H9 (cell line): Measurements from ENCODE around the gene MAGEC2. TPM values are rescaled to one million over a fixed set of nuclear protein-coding genes. Genes with fewer than 3 reads are reported as not detected.

Experiments used
- DNase-seq: peaks from one replicate; pipeline ENCODE4 v3.0.0-alpha.2; 2017
- H2AFZ ChIP-seq: one replicate; pipeline ENCODE4 v1.6.1; 2013; ENCODE audit warnings: mild to moderate bottlenecking, low read length, control low read depth, moderate library complexity
- H2AK5ac ChIP-seq: 2 replicates; pipeline ENCODE4 v1.6.1; 2013; ENCODE audit warnings: low read length, control low read depth, mixed read lengths; ENCODE audit not compliant: insufficient read length
- H2BK120ac ChIP-seq: one replicate; pipeline ENCODE4 v1.6.1; 2013; ENCODE audit warnings: low read depth, mild to moderate bottlenecking, low read length, control low read depth, inconsistent platforms; ENCODE audit not compliant: poor library complexity, severe bottlenecking
- H2BK12ac ChIP-seq: 2 replicates; pipeline ENCODE4 v1.6.1; 2013; ENCODE audit warnings: low read length, control low read depth, mixed read lengths, low read depth; ENCODE audit not compliant: insufficient read length
- H2BK15ac ChIP-seq: 2 replicates; pipeline ENCODE4 v1.6.1; 2013; ENCODE audit warnings: low read depth, low read length, control low read depth
- H2BK20ac ChIP-seq: one replicate; pipeline ENCODE4 v1.6.1; 2013; ENCODE audit warnings: low read depth, mild to moderate bottlenecking, low read length, control low read depth, inconsistent platforms; ENCODE audit not compliant: poor library complexity, severe bottlenecking
- H2BK5ac ChIP-seq: 2 replicates; pipeline ENCODE4 v1.6.1; 2013; ENCODE audit warnings: low read length, control low read depth, mixed read lengths; ENCODE audit not compliant: insufficient read length
- H3K14ac ChIP-seq: 2 replicates; pipeline ENCODE4 v1.6.1; 2013; ENCODE audit warnings: low read length, control low read depth; ENCODE audit not compliant: insufficient read depth
- H3K18ac ChIP-seq: 2 replicates; pipeline ENCODE4 v1.6.1; 2013; ENCODE audit warnings: low read depth, mild to moderate bottlenecking, mixed read lengths, low read length, control low read depth; ENCODE audit not compliant: insufficient read length
- H3K23ac ChIP-seq: 2 replicates; pipeline ENCODE4 v1.6.1; 2013; ENCODE audit warnings: low read length, control low read depth, mixed read lengths, low read depth; ENCODE audit not compliant: insufficient read length
- H3K23me2 ChIP-seq: 2 replicates; pipeline ENCODE4 v1.6.1; 2013; ENCODE audit warnings: low read depth, mild to moderate bottlenecking, mixed read lengths, low read length, control low read depth; ENCODE audit not compliant: insufficient read length, poor library complexity, severe bottlenecking
- H3K27ac ChIP-seq: 2 replicates; pipeline ENCODE4 v1.5.1; 2013; ENCODE audit warnings: low read length, control low read depth, mixed read lengths, low read depth; ENCODE audit not compliant: insufficient read length
- H3K27me3 ChIP-seq: 2 replicates; pipeline ENCODE4 v1.6.1; 2013; ENCODE audit warnings: low read length, control low read depth, inconsistent platforms; ENCODE audit not compliant: insufficient read depth
- H3K4ac ChIP-seq: 2 replicates; pipeline ENCODE4 v1.6.1; 2013; ENCODE audit warnings: low read depth, mild to moderate bottlenecking, control low read depth, inconsistent platforms, low read length, moderate library complexity
- H3K4me1 ChIP-seq: 2 replicates; pipeline ENCODE4 v1.6.1; 2013; ENCODE audit warnings: low read length, control low read depth, inconsistent platforms; ENCODE audit not compliant: insufficient read depth
- H3K4me2 ChIP-seq: 2 replicates; pipeline ENCODE4 v1.6.1; 2013; ENCODE audit warnings: low read length, control low read depth, mixed read lengths; ENCODE audit not compliant: insufficient read length, insufficient read depth
- H3K56ac ChIP-seq: 2 replicates; pipeline ENCODE4 v1.6.1; 2013; ENCODE audit warnings: low read depth, mild to moderate bottlenecking, mixed read lengths, low read length, control low read depth; ENCODE audit not compliant: insufficient read length
- H3K79me1 ChIP-seq: 2 replicates; pipeline ENCODE4 v1.6.1; 2013; ENCODE audit warnings: low read depth, mild to moderate bottlenecking, moderate library complexity, low read length, control low read depth, inconsistent platforms; ENCODE audit not compliant: insufficient read depth, poor library complexity, severe bottlenecking
- H3K79me2 ChIP-seq: 2 replicates; pipeline ENCODE4 v1.6.1; 2013; ENCODE audit warnings: low read length, control low read depth, inconsistent platforms; ENCODE audit not compliant: insufficient read depth
- H3K9ac ChIP-seq: 2 replicates; pipeline ENCODE4 v1.6.1; 2013; ENCODE audit warnings: low read length, control low read depth, mixed read lengths; ENCODE audit not compliant: insufficient read length; ENCODE audit errors: extremely low read depth
- H3K9me3 ChIP-seq: one replicate; pipeline ENCODE4 v1.6.1; 2013; ENCODE audit warnings: low read depth, low read length, inconsistent platforms; ENCODE audit not compliant: control insufficient read depth
- H3T11ph ChIP-seq: one replicate; pipeline ENCODE4 v1.6.1; 2013; ENCODE audit warnings: mild to moderate bottlenecking, low read length, control low read depth, inconsistent platforms
- H4K20me1 ChIP-seq: one replicate; pipeline ENCODE4 v1.6.1; 2013; ENCODE audit not compliant: control insufficient read depth, insufficient read length, insufficient read depth
- H4K5ac ChIP-seq: 2 replicates; pipeline ENCODE4 v1.6.1; 2013; ENCODE audit warnings: low read depth, mild to moderate bottlenecking, mixed read lengths, low read length, control low read depth; ENCODE audit not compliant: insufficient read length
- H4K8ac ChIP-seq: replicated peaks from 2 replicates; pipeline ENCODE4 v1.6.1; 2013; ENCODE audit warnings: low read length, control low read depth, mixed read lengths, low read depth; ENCODE audit not compliant: insufficient read length
- H4K91ac ChIP-seq: 2 replicates; pipeline ENCODE4 v1.6.1; 2013; ENCODE audit warnings: low read depth, mild to moderate bottlenecking, moderate library complexity, mixed read lengths, low read length, control low read depth; ENCODE audit not compliant: insufficient read length
- H3K27ac Mint-ChIP-seq, 3 experiments: 2 replicates in 2 of 3; 3 replicates in 1 of 3; pipeline ENCODE4 v1.8.0; 2020 to 2021; ENCODE audit warnings: mixed read lengths in 3 of 3, mild to moderate bottlenecking in 1 of 3, moderate library complexity in 1 of 3
- H3K27me3 Mint-ChIP-seq: 2 replicates; pipeline ENCODE4 v1.8.0; 2021; ENCODE audit warnings: low read depth, mild to moderate bottlenecking, moderate library complexity, mixed read lengths
- H3K36me3 Mint-ChIP-seq, 3 experiments: 2 replicates in 2 of 3; 3 replicates in 1 of 3; pipeline ENCODE4 v1.8.0; 2020 to 2021; ENCODE audit warnings: low read depth in 3 of 3, mixed read lengths in 3 of 3; ENCODE audit not compliant: insufficient read depth in 1 of 3
- H3K4me1 Mint-ChIP-seq, 2 experiments: 2 replicates each; pipeline ENCODE4 v1.8.0; 2020; ENCODE audit warnings: mixed read lengths in 2 of 2
- H3K4me3 Mint-ChIP-seq, 2 experiments: 2 replicates in 1 of 2; 3 replicates in 1 of 2; pipeline ENCODE4 v1.8.0; 2020 to 2021; ENCODE audit warnings: mild to moderate bottlenecking in 2 of 2, mixed read lengths in 2 of 2, moderate library complexity in 1 of 2
- H3K9me3 Mint-ChIP-seq, 2 experiments: 2 replicates in 1 of 2; 3 replicates in 1 of 2; pipeline ENCODE4 v1.8.0; 2020; ENCODE audit warnings: mild to moderate bottlenecking in 2 of 2, mixed read lengths in 2 of 2, moderate library complexity in 1 of 2
- CTCF ChIP-seq: fragments of 200-600 bp; sonication (generic); conservative IDR thresholded peaks from 3 replicates; pipeline ENCODE4 v1.8.0; 2021; ENCODE audit warnings: antibody characterized with exemption, mild to moderate bottlenecking
- WGBS: extraction: QIAGEN DNeasy Blood & Tissue Kit; methylation state at CpG from one replicate; pipeline ENCODE4 v1.1.7; 2013; ENCODE audit warnings: missing lambda C conversion rate, low lambda C conversion rate, mixed read lengths; ENCODE audit not compliant: insufficient read length; ENCODE audit errors: extremely low coverage; 5-methylcytosine and 5-hydroxymethylcytosine counted together
- total RNA-seq: library from RNA; stranded (reverse); gene quantifications from 2 replicates; pipeline ENCODE4 v1.2.1, GENCODE V29; 2021

MAGEC2 gene
- total RNA-seq, 1 experiment from 2014 or later: not detected

- H3K4me2 ChIP-seq: no peak overlapping the region
- no peaks in the 10 kb centered on the region; the same call in none of the 2 replicates for H3K27me3 Mint-ChIP-seq
These were observed 33.4 kb upstream of the MAGEC2 start for GRCh38 chrX:142238536-142238935.

More at GRCh38 chrX:142238536-142238935, 33.4 kb upstream of the MAGEC2 start:
- Histone ChIP-seq H4K5ac (no peak overlapping the region), H3K23me2 (no peaks in the 10 kb centered on the region), H2AFZ (no peak overlapping the region), H3K9ac (no peak overlapping the region), H3K4ac (no peak overlapping the region), H3T11ph (no peak overlapping the region), H3K18ac (no peak overlapping the region), H3K79me2 (no peaks in the 10 kb centered on the region), H3K14ac (no peak overlapping the region), H3K23ac (no peak overlapping the region), H3K56ac (no peak overlapping the region), H4K91ac (no peak overlapping the region), H4K8ac (no peak overlapping the region), H2BK12ac (no peak overlapping the region), H3K79me1 (no peaks in the 10 kb centered on the region), H3K27me3 (no peaks in the 10 kb centered on the region), H2BK5ac (no peak overlapping the region), H2BK15ac (no peak overlapping the region), H3K4me1 (no peaks in the 10 kb centered on the region), H2AK5ac (no peak overlapping the region), H3K27ac (no peak overlapping the region), H3K9me3 (peaks cover 24% of the 10 kb centered on the region), H4K20me1 (no peaks in the 10 kb centered on the region), H2BK20ac (no peak overlapping the region), H2BK120ac (no peak overlapping the region)
- peaks cover 5 to 8% of the 10 kb centered on the region in 2 experiments for H3K4me1 Mint-ChIP-seq
- H3K9me3 Mint-ChIP-seq: peaks cover 65 to 74% of the 10 kb centered on the region in 2 experiments
- peaks cover 17 to 25% (median 17%) of the 10 kb centered on the region in 3 experiments for H3K36me3 Mint-ChIP-seq
- no peak for DNase-seq
- WGBS: no CpG with 5 or more reads among the region's 1 CpG
- no peak for TF ChIP-seq CTCF
- no peak overlapping the region for H3K4me3 Mint-ChIP-seq
- H3K27ac Mint-ChIP-seq: no peak overlapping the region
